Measurements from ENCODE around the gene MCF2L2. TPM values are rescaled to one million over a fixed set of nuclear protein-coding genes. Genes with fewer than 3 reads are reported as not detected.

MCF2L2 gene
- total RNA-seq, 1 experiment from 2014 or later, result 3.4 TPM

DNA sequence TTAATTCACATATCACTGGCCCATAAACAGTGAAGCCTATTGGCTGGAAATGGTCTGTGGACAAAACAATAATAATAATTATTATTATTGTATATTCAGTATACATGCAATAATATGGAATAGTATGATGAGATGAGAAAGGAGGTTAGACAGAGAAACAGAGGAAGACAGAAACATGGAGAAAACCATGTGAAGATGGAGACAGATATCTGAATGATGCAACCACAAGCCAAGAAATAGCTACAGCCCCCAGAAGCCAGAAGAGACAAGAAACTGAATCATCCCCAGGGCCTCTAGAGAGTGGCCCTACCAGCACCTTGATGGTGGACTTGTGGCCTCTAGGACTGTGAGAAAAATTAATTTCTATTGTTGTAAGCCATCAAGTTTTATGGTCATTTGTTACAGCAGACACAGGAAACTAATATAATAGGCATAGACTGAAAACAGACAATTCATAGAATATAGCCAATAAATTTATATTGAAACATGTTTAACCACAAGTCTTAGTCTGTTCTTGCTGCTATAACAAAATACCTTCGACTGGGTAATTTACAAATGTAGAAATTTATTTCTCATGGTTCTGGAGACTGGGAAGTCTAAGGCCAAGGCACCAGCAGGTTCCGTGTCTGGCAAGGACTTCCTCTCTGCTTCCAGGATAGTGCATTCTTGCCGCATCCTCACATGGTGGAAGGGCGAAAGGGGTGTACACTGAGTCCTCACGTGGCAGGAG, 31.6 kb downstream of the MCF2L2 start:
- H3K4me3 Mint-ChIP-seq (ENCODE audit: unreplicated experiment), result no peak overlapping the region
- no peaks in the 10 kb centered on the region for H3K27me3 Mint-ChIP-seq (ENCODE audit: insufficient read depth, unreplicated experiment)
- intact Hi-C loops (cut with micrococcal nuclease), result no loop called here
- ChIA-PET CTCF (interaction anchor here (1.0 kb wide), 1 partner anchor 11 kb away, joined by 3 read pairs; no protein-coding TSS in a partner anchor), POLR2A (no interaction called here)
- DNase-seq (ENCODE audit: unreplicated experiment), result no peak
- H3K36me3 Mint-ChIP-seq (ENCODE audit: insufficient read depth, unreplicated experiment), result no peaks in the 10 kb centered on the region
- no peaks in the 10 kb centered on the region for H3K4me1 Mint-ChIP-seq (ENCODE audit: insufficient read depth, unreplicated experiment)
- H3K27ac Mint-ChIP-seq (ENCODE audit: low read depth, unreplicated experiment), result no peak overlapping the region
- TF ChIP-seq CTCF (IDR thresholded peaks at IDR 0.05; ENCODE audit: unreplicated experiment), result no peak
- no TSS peak for BruUV-seq (replicated peaks)
- no peaks in the 10 kb centered on the region for H3K9me3 Mint-ChIP-seq (ENCODE audit: unreplicated experiment)

GRCh38 chr3:183394150-183394549, 34.3 kb downstream of the MCF2L2 start:
- H3K4me3 Mint-ChIP-seq (ENCODE audit: unreplicated experiment), result no peak overlapping the region
- BruUV-seq (replicated peaks), result no TSS peak
- ChIA-PET POLR2A (no interaction called here), CTCF (interaction anchor here (0.5 kb wide), 1 partner anchor 660 kb away, joined by 3 read pairs; no protein-coding TSS in a partner anchor)
- H3K27me3 Mint-ChIP-seq (ENCODE audit: insufficient read depth, unreplicated experiment), result no peaks in the 10 kb centered on the region
- TF ChIP-seq CTCF (IDR thresholded peaks at IDR 0.05; ENCODE audit: unreplicated experiment), result no peak
- H3K27ac Mint-ChIP-seq (ENCODE audit: low read depth, unreplicated experiment), result no peak overlapping the region
- intact Hi-C loops (cut with micrococcal nuclease), result no loop called here
- no peaks in the 10 kb centered on the region for H3K36me3 Mint-ChIP-seq (ENCODE audit: insufficient read depth, unreplicated experiment)
- H3K9me3 Mint-ChIP-seq (ENCODE audit: unreplicated experiment), result no peaks in the 10 kb centered on the region
- DNase-seq (ENCODE audit: unreplicated experiment), result no peak
- H3K4me1 Mint-ChIP-seq (ENCODE audit: insufficient read depth, unreplicated experiment), result no peaks in the 10 kb centered on the region

GRCh38 chr3:183393625-183394024, 34.8 kb downstream of the MCF2L2 start:
- ChIA-PET CTCF (no interaction called here), POLR2A (no interaction called here)
- intact Hi-C loops (cut with micrococcal nuclease), result no loop called here
- Mint-ChIP-seq H3K4me1 (ENCODE audit: insufficient read depth, unreplicated experiment) (no peaks in the 10 kb centered on the region), H3K27ac (ENCODE audit: low read depth, unreplicated experiment) (no peak overlapping the region), H3K36me3 (ENCODE audit: insufficient read depth, unreplicated experiment) (no peaks in the 10 kb centered on the region), H3K9me3 (ENCODE audit: unreplicated experiment) (no peaks in the 10 kb centered on the region), H3K27me3 (ENCODE audit: insufficient read depth, unreplicated experiment) (no peaks in the 10 kb centered on the region), H3K4me3 (ENCODE audit: unreplicated experiment) (no peak overlapping the region)
- TF ChIP-seq CTCF (IDR thresholded peaks at IDR 0.05; ENCODE audit: unreplicated experiment), result no peak
- DNase-seq (ENCODE audit: unreplicated experiment), result no peak
- no TSS peak for BruUV-seq (replicated peaks)

DNA sequence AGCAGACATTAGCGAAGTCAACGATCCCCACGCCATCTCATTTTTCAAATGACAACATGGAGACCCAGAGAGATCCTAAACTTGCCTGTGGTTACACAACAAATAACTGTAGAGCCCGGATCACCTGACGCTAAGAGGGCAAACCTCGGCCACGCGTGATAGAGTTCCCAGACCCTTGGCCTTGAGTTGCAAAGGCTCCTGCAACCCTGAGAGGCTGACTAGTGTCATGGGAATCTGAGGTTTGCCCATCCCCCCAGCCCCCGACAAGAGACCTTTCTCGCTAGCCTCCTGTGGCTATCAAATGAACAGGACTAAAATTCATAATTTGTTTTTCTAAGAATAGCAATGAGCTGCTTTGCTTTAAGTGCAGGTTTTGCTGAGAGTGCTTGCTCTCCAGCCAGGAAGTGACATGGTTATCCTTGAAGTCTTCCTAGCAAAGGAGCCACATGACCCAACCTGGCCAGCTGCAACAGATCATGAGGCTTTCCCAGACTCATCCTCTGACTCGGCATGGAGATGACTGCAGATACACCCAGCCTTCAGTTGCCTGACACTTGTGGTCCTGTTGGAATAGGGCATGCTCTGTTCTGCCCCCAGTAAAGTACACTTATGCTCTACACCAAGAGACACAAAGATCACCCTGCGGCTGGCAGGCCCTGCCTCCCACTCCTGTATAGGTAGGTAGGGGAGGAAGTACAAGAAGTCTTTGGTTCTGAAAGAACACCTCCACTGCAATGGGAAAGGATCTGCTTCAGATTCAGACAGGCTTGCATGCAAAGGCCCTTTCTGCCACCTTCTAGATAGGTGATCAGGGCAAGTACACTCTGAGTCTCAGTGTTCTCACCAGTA, 36.0 kb downstream of the MCF2L2 start:
- Mint-ChIP-seq H3K36me3 (ENCODE audit: insufficient read depth, unreplicated experiment) (no peaks in the 10 kb centered on the region), H3K9me3 (ENCODE audit: unreplicated experiment) (no peaks in the 10 kb centered on the region), H3K27ac (ENCODE audit: low read depth, unreplicated experiment) (no peak overlapping the region), H3K27me3 (ENCODE audit: insufficient read depth, unreplicated experiment) (no peaks in the 10 kb centered on the region), H3K4me1 (ENCODE audit: insufficient read depth, unreplicated experiment) (no peaks in the 10 kb centered on the region), H3K4me3 (ENCODE audit: unreplicated experiment) (no peak overlapping the region)
- intact Hi-C loops (cut with micrococcal nuclease), result no loop called here
- DNase-seq (ENCODE audit: unreplicated experiment), result no peak
- POLR2A ChIA-PET, result interaction anchor here (1.3 kb wide), 1 partner anchor 208 kb away, joined by 3 read pairs; no protein-coding TSS in a partner anchor
- TF ChIP-seq CTCF (IDR thresholded peaks at IDR 0.05; ENCODE audit: unreplicated experiment), result no peak
- CTCF ChIA-PET, result interaction anchor here (0.6 to 1.7 kb wide), 3 partner anchors 47 to 561 kb away, joined by 3 to 18 read pairs (median 3); no protein-coding TSS in a partner anchor
- no TSS peak for BruUV-seq (replicated peaks)
